Uterus (tissue), 2 donors: Measurements from ENCODE around the gene PALD1.

ENCODE experiments used
- CTCF ChIP-seq, 4 experiments: fragments of 200-600 bp in 2 of 4; fragments of 450-650 bp in 2 of 4; sonication (generic) in 2 of 4; IDR thresholded peaks; one replicate each; pipeline ENCODE4 v1.5.1; 2016 to 2019; ENCODE audit warnings: antibody characterized with exemption in 4 of 4, mild to moderate bottlenecking in 2 of 4, moderate library complexity in 1 of 4
- POLR2A ChIP-seq, 2 donors: fragments of 450-650 bp; IDR thresholded peaks; one replicate each; pipeline ENCODE4 v1.6.1; 2016; ENCODE audit warnings: antibody characterized with exemption in 2 of 2, mild to moderate bottlenecking in 1 of 2, moderate library complexity in 1 of 2

- TF ChIP-seq CTCF (IDR thresholded peaks at IDR 0.05): no peak
- TF ChIP-seq POLR2A (IDR thresholded peaks at IDR 0.05): no peak
Measured at GRCh38 chr10:70502406-70502805, 23.8 kb downstream of the PALD1 start.
